Renal pelvis (tissue), 4 donors: ENCODE data around the gene DCUN1D2. TPM values are rescaled to one million over a fixed set of nuclear protein-coding genes. Genes with fewer than 3 reads are reported as not detected.
A peak's percentile ranks its signal among the peaks of the same experiment; 100 is the strongest.

Source experiments
- DNase-seq: peaks from one replicate; pipeline ENCODE4 v3.0.0-alpha.2; 2013
- polyA plus RNA-seq, 3 donors: library from polyadenylated mRNA; unstranded; fragments of 120-200 nt; gene quantifications; one replicate each; pipeline ENCODE4 v1.2.1, GENCODE V29; 2013; ENCODE audit not compliant: insufficient read length in 3 of 3

DCUN1D2 gene
- polyA plus RNA-seq, 3 donors: 16.9 to 29.6 (median 29.5) TPM

- no peak for DNase-seq
These were observed 62.7 kb downstream of the DCUN1D2 start for GRCh38 chr13:113427562-113428468.

GRCh38 chr13:113426591-113426986, 63.9 kb downstream of the DCUN1D2 start:
- no peak for DNase-seq

- DNase-seq: no peak
These were observed 64.4 kb downstream of the DCUN1D2 start for GRCh38 chr13:113425941-113426590.

- DNase-seq: no peak
These were observed 66.9 kb downstream of the DCUN1D2 start for GRCh38 chr13:113423520-113424163.

- DNase-seq: no peak
These were observed 67.5 kb downstream of the DCUN1D2 start for GRCh38 chr13:113422807-113423519.

GRCh38 chr13:113421673-113422270, 68.7 kb downstream of the DCUN1D2 start:
- peak; percentile 30 for DNase-seq

- DNase-seq: no peak
These were observed 69.5 kb downstream of the DCUN1D2 start for GRCh38 chr13:113420833-113421600.

GRCh38 chr13:113420232-113420631, 70.3 kb downstream of the DCUN1D2 start:
- no peak for DNase-seq

GRCh38 chr13:113419531-113420193, 70.8 kb downstream of the DCUN1D2 start:
- DNase-seq: no peak

- DNase-seq: no peak
These were observed 71.8 kb downstream of the DCUN1D2 start for GRCh38 chr13:113418722-113419049.

- no peak for DNase-seq
These were observed 72.4 kb downstream of the DCUN1D2 start for GRCh38 chr13:113417836-113418721.

GRCh38 chr13:113417008-113417751, 73.3 kb downstream of the DCUN1D2 start:
- no peak for DNase-seq

GRCh38 chr13:113415825-113416224, 74.7 kb downstream of the DCUN1D2 start:
- DNase-seq: no peak

- no peak for DNase-seq
These were observed 75.5 kb downstream of the DCUN1D2 start for GRCh38 chr13:113415032-113415431.

GRCh38 chr13:113414335-113414734, 76.2 kb downstream of the DCUN1D2 start:
- DNase-seq: no peak

GRCh38 chr13:113413898-113414282, 76.6 kb downstream of the DCUN1D2 start:
- DNase-seq: no peak

- DNase-seq: no peak
These were observed 77.2 kb downstream of the DCUN1D2 start for GRCh38 chr13:113413178-113413897.

- DNase-seq: no peak
These were observed 78.1 kb downstream of the DCUN1D2 start for GRCh38 chr13:113412440-113412839.
